Rectal smooth muscle tissue (tissue), 1 donor: ENCODE data around the gene FBXL13.
"Not testable (repeated sequence)": the region's sequence is repeated elsewhere in the genome, so short reads cannot be mapped to it uniquely, and the experiment has no call there.

Experiments
- H3K27ac ChIP-seq: one replicate; pipeline ENCODE4 v1.7.0; 2013; ENCODE audit warnings: low read depth, low read length, inconsistent platforms
- H3K27me3 ChIP-seq: one replicate; pipeline ENCODE4 v1.7.0; 2013; ENCODE audit warnings: low read length; ENCODE audit not compliant: control insufficient read depth, insufficient read depth
- H3K36me3 ChIP-seq: one replicate; pipeline ENCODE4 v1.7.0; 2013; ENCODE audit warnings: low read length; ENCODE audit not compliant: control insufficient read depth, insufficient read depth
- H3K4me1 ChIP-seq: one replicate; pipeline ENCODE4 v1.7.0; 2013; ENCODE audit warnings: low read length; ENCODE audit not compliant: control insufficient read depth, insufficient read depth
- H3K4me3 ChIP-seq: one replicate; pipeline ENCODE4 v1.7.0; 2013; ENCODE audit warnings: low read length
- H3K9ac ChIP-seq: one replicate; pipeline ENCODE4 v1.7.0; 2013; ENCODE audit warnings: low read length

Gene FBXL13

DNA sequence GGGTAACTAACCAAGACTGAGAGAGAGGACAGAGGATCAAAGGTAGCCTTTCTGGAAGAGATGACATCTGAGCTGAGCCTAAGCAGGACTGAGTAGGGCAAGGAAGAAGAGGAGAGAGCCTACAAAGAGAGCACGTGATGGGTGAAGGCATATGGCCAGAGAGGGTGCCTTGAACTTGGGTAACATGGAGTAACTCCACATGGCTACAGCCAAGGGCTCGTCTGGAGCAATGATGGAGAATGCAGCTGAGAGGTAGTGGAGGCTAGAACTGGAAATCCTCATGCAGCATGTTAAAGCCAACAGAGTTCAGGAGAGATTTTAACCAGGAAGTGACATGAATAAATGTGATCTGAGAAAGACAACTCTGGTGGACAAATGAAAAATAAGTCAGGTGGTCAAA, 84.0 kb downstream of the FBXL13 start:
- Histone ChIP-seq H3K4me3 (no peak overlapping the region), H3K36me3 (no peaks in the 10 kb centered on the region), H3K27ac (no peak overlapping the region), H3K4me1 (peaks cover 20% of the 10 kb centered on the region), H3K9ac (no peak overlapping the region), H3K27me3 (no peaks in the 10 kb centered on the region)

DNA sequence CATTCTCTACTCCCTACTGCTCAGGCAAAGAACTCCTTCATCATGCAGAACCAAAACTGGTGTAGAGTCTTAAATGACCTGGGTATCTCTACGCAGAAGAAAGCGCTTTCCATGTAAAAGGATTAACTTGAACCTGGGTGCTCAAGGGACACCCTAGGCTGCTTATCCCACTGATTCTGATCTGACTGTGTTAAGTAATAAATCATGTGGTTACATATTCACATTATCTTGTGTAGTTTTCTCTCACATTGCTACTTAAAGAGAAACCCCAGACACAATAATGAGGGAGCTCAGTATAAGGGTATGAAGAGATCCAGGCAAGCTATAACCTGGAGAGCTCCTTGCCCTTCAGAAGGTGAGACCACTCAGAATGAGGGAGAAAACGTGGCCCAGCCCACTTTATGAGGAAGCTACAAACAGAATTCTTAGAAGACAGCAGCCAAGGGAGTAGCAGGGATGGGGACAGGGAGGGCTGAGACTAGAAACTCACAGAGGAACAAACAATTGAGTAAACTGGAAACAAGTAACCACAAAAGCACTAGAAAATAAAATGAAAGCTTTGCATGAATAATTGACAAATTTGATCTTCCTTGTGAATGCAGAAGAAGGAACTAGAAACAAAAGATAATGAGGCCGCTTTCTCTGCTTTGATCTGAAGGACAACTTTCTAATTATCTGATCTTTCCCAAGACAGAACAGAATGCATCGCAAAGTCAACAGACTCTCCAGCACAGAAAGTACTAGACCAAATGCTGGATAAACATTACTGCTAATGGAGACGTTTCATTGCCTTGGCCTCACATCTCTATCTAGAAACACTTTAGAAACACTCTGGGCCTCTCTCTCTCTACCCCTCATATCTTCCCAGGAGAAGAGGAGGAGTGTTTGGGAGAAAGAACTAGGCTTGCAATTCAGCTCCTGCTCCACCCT, 85.7 kb downstream of the FBXL13 start:
- no peak overlapping the region for H3K4me3 ChIP-seq
- no peak overlapping the region for H3K9ac ChIP-seq
- H3K27me3 ChIP-seq: no peaks in the 10 kb centered on the region
- H3K36me3 ChIP-seq: no peaks in the 10 kb centered on the region
- no peak overlapping the region for H3K27ac ChIP-seq
- H3K4me1 ChIP-seq: peaks cover 20% of the 10 kb centered on the region

DNA sequence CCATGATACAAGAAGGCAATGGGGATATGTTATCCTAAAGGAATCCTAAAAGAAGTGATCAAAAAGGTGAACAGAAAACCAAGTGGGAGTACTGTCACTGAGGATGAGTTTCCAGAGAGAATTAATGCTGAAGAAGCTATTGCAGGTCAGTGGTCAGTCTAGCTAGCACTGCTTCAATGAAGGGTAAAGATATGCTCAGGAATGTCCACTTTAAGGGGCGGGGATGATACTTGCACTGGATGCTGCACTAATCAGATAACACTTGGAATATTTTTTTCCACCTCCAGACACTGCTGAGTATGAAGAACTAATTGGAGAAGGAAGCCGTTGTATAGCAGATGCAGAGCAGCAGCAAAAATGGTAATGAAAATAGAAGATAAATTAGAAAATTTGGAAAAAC, 86.5 kb downstream of the FBXL13 start:
- Histone ChIP-seq H3K27ac (no peak overlapping the region), H3K4me3 (no peak overlapping the region), H3K27me3 (no peaks in the 10 kb centered on the region), H3K9ac (no peak overlapping the region), H3K4me1 (peaks cover 20% of the 10 kb centered on the region), H3K36me3 (no peaks in the 10 kb centered on the region)

DNA sequence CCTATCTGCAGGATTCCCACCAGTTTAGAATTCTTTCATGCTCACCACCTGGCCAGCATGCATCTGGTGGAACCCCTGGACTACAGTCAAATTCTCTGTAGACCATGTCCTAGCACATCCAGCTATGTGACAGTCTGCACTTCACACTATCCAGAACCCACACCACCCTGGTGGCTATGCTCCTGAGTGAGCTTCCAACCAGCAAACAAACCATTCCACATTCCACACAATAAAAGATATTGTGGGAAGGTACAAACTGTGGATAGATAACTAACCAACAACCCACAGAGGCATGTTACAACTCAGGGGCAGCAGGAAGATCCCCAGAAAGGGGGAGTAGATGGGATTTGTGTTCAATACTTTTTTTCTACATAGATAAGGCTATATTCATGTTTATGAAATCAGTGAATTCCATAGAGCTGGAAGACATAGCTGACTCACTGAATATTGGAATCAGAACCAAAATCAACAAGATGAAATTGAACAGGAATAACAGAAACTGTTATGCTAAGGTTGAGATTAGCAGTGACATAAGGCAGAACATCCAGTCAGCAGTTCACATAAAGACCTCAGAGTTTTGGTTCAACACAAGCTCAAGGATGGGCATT, 89.3 kb downstream of the FBXL13 start:
- H3K4me3 ChIP-seq: no peak overlapping the region
- H3K4me1 ChIP-seq: no peaks in the 10 kb centered on the region
- H3K27ac ChIP-seq: no peak overlapping the region
- H3K9ac ChIP-seq: no peak overlapping the region
- H3K27me3 ChIP-seq: no peaks in the 10 kb centered on the region
- no peaks in the 10 kb centered on the region for H3K36me3 ChIP-seq

DNA sequence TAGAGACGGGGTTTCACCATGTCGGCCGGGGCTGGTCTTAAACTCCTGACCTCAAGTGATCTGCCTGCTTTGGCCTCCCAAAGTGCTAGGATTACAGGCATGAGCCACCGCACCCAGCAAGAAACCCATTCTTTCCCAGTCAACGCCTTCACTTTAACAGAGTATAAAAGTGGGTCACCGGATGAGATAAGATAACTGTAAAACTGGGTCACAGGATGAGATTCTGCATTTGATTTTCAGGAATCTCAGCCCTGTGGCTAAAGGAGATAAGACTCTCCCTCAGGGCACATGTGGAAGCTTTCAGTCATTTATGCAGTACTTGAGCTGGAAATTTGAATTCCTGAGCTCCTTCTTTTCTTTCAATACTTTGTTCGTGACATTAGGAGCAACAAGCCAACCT, 91.0 kb downstream of the FBXL13 start:
- Histone ChIP-seq H3K27ac (no peak overlapping the region), H3K4me3 (no peak overlapping the region)

DNA sequence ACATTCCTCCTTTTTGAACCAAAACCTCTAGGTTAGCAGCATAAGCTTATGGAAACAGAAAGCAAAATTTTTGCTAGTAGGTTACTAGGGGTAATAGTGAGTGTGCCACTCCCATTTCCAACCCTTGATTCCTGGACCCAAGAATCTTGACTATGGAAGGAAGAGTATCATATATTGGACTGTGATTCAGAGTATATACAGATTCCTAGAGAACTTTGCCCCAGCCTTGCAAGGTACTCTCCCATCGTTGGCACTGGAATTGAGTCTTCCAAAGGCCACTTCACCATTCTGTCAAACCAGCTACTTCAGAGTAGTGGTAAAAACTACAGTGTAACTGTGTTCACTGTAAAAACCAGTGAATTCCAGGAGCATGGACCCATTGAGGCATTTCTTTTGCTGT, 92.4 kb downstream of the FBXL13 start:
- no peak overlapping the region for H3K9ac ChIP-seq
- no peaks in the 10 kb centered on the region for H3K36me3 ChIP-seq
- no peak overlapping the region for H3K27ac ChIP-seq
- no peaks in the 10 kb centered on the region for H3K27me3 ChIP-seq
- H3K4me1 ChIP-seq: no peaks in the 10 kb centered on the region
- H3K4me3 ChIP-seq: no peak overlapping the region

More for the DNA sequence above, 91.0 kb downstream of the FBXL13 start:
- Histone ChIP-seq H3K36me3 (no peaks in the 10 kb centered on the region), H3K4me1 (no peaks in the 10 kb centered on the region), H3K27me3 (no peaks in the 10 kb centered on the region), H3K9ac (no peak overlapping the region)

DNA sequence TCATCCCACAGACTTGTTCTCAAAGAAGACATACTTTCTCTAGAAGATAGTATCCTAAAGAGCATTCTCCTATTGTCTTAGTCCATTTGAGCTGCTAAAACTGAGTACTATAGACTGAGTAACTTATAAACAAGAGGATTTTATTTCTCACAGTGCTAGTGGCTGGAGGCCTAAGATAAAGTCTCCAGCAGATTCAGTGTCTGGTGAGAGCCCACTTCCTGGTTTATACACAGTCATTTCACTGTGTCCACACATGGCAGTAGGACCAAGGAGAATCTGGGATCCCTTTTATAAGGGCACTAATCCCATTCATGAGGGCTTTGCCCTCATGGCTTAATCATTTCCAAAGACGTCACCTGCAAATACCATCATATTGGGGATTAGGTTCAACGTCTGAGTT, 93.1 kb downstream of the FBXL13 start:
- Histone ChIP-seq H3K27ac (no peak overlapping the region), H3K27me3 (no peaks in the 10 kb centered on the region), H3K9ac (no peak overlapping the region), H3K4me1 (no peaks in the 10 kb centered on the region), H3K36me3 (no peaks in the 10 kb centered on the region), H3K4me3 (no peak overlapping the region)

DNA sequence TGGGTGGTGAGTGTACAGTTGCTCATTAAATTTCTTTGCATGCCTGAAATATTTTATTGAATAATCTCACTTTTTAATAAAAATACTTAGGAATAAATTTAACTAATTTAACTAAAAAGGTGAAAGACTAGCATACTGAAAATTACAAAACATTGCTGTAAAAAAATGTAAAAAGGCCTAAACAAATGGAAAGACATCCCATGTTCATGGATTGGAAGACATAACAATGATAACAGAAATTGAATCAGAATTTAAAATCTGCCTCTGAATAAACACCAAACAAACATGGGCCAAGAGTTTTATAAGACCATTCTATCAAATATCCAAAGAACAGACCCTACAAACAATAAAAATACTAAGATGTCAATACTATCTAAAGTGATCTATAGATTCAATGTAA, 94.9 kb downstream of the FBXL13 start:
- H3K36me3 ChIP-seq: no peaks in the 10 kb centered on the region
- H3K27me3 ChIP-seq: no peaks in the 10 kb centered on the region
- no peaks in the 10 kb centered on the region for H3K4me1 ChIP-seq
- no peak overlapping the region for H3K9ac ChIP-seq
- H3K4me3 ChIP-seq: no peak overlapping the region
- H3K27ac ChIP-seq: no peak overlapping the region

- Histone ChIP-seq H3K36me3 (no peaks in the 10 kb centered on the region), H3K4me1 (no peaks in the 10 kb centered on the region), H3K9ac (no peak overlapping the region), H3K27me3 (no peaks in the 10 kb centered on the region), H3K27ac (no peak overlapping the region), H3K4me3 (no peak overlapping the region)
These were observed 96.3 kb downstream of the FBXL13 start for GRCh38 chr7:102978284-102978683.

GRCh38 chr7:102977586-102977985, 97.0 kb downstream of the FBXL13 start:
- H3K27ac ChIP-seq, H3K4me1 ChIP-seq, H3K27me3 ChIP-seq, H3K36me3 ChIP-seq, H3K9ac ChIP-seq, H3K4me3 ChIP-seq: not testable (repeated sequence)

GRCh38 chr7:102976493-102976892, 98.1 kb downstream of the FBXL13 start:
- Histone ChIP-seq H3K36me3 (no peaks in the 10 kb centered on the region), H3K27me3 (no peaks in the 10 kb centered on the region)

GRCh38 chr7:102975854-102976253, 98.7 kb downstream of the FBXL13 start:
- Histone ChIP-seq H3K36me3 (no peaks in the 10 kb centered on the region), H3K27me3 (no peaks in the 10 kb centered on the region), H3K4me1 (no peaks in the 10 kb centered on the region), H3K4me3 (no peak overlapping the region), H3K9ac (no peak overlapping the region), H3K27ac (no peak overlapping the region)

More at GRCh38 chr7:102976493-102976892, 98.1 kb downstream of the FBXL13 start:
- H3K9ac ChIP-seq: no peak overlapping the region
- H3K4me1 ChIP-seq: no peaks in the 10 kb centered on the region
- no peak overlapping the region for H3K4me3 ChIP-seq
- H3K27ac ChIP-seq: no peak overlapping the region
